ENCODE measurements around the gene SEM1. TPM values are rescaled to one million over a fixed set of nuclear protein-coding genes. Genes with fewer than 3 reads are reported as not detected.

The SEM1 gene
- total RNA-seq, 1 experiment from 2014 or later, result 73.3 TPM

DNA sequence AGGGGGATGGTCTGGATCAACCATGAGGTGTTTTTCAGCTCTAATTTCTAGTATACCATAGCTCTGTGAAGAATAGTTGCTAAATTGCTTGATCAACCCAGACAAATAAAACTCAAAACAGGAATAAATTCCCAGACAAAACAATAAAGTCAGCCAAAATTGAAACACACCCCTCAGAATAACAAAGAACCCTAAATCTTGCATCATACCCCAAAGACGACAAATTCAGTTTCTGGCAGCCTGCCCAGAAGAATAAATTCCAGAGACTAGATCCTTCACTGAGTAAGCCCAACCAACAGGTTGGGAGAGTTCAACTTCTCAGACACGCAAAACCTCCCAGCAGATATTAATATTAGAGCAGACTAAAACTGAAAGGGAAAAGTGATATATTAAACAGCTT, 11.2 kb upstream of the SEM1 start (continued):
- TF ChIP-seq, protein P1, sequence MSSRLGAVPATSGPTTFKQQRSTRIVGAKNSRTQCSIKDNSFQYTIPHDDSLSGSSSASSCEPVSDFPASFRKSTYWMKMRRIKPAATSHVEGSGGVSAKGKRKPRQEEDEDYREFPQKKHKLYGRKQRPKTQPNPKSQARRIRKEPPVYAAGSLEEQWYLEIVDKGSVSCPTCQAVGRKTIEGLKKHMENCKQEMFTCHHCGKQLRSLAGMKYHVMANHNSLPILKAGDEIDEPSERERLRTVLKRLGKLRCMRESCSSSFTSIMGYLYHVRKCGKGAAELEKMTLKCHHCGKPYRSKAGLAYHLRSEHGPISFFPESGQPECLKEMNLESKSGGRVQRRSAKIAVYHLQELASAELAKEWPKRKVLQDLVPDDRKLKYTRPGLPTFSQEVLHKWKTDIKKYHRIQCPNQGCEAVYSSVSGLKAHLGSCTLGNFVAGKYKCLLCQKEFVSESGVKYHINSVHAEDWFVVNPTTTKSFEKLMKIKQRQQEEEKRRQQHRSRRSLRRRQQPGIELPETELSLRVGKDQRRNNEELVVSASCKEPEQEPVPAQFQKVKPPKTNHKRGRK (CRISPR knock-in tag; IDR thresholded peaks at IDR 0.05; ENCODE audit: borderline replicate concordance), result no peak
- TF ChIP-seq JAZF1 (CRISPR knock-in tag; IDR thresholded peaks at IDR 0.05) (no peak), NFYB (CRISPR knock-in tag; conservative IDR thresholded peaks at IDR 0.05; ENCODE audit: low read depth) (no peak), ZNF317 (CRISPR knock-in tag; IDR thresholded peaks at IDR 0.05; ENCODE audit: borderline replicate concordance, low read depth) (no peak), FOXJ3 (CRISPR knock-in tag; IDR thresholded peaks at IDR 0.05; ENCODE audit: borderline replicate concordance) (no peak), CBFB (CRISPR knock-in tag; IDR thresholded peaks at IDR 0.05; ENCODE audit: low read depth) (no peak)

DNA sequence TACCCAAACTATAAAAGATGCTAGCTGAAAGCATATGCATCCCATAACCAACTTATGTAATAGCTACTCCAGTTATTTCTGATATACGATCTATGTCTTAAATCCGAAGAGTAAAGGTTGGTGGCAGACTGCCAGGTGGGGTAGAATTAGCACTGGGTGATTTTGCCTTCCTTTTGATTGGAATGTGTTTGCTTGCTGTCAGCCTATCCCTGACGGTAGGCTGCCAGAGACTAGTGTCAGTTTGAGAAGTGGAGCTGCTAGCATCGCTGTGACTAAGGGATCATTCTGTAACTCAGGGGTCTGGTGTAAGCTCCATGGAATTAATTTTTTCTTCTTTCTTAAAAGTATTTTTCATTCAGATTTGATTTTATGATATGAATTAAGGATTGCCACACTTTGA, 9.5 kb upstream of the SEM1 start:
- Mint-ChIP-seq H3K27me3 (ENCODE audit: low read depth) (peaks cover 8% of the 10 kb centered on the region), H3K27ac (no peak overlapping the region), H3K4me3 (no peak overlapping the region), H3K36me3 (peaks cover 2% of the 10 kb centered on the region), H3K4me1 (peaks cover 28% of the 10 kb centered on the region), H3K9me3 (peaks cover 23% of the 10 kb centered on the region)
- ChIA-PET POLR2A (no interaction called here), CTCF (interaction anchor here (0.9 kb wide), 1 partner anchor 109 kb away, joined by 3 read pairs; no protein-coding TSS in a partner anchor)
- TF ChIP-seq RORB (CRISPR knock-in tag; IDR thresholded peaks at IDR 0.05), result no peak
- TF ChIP-seq, protein P2, sequence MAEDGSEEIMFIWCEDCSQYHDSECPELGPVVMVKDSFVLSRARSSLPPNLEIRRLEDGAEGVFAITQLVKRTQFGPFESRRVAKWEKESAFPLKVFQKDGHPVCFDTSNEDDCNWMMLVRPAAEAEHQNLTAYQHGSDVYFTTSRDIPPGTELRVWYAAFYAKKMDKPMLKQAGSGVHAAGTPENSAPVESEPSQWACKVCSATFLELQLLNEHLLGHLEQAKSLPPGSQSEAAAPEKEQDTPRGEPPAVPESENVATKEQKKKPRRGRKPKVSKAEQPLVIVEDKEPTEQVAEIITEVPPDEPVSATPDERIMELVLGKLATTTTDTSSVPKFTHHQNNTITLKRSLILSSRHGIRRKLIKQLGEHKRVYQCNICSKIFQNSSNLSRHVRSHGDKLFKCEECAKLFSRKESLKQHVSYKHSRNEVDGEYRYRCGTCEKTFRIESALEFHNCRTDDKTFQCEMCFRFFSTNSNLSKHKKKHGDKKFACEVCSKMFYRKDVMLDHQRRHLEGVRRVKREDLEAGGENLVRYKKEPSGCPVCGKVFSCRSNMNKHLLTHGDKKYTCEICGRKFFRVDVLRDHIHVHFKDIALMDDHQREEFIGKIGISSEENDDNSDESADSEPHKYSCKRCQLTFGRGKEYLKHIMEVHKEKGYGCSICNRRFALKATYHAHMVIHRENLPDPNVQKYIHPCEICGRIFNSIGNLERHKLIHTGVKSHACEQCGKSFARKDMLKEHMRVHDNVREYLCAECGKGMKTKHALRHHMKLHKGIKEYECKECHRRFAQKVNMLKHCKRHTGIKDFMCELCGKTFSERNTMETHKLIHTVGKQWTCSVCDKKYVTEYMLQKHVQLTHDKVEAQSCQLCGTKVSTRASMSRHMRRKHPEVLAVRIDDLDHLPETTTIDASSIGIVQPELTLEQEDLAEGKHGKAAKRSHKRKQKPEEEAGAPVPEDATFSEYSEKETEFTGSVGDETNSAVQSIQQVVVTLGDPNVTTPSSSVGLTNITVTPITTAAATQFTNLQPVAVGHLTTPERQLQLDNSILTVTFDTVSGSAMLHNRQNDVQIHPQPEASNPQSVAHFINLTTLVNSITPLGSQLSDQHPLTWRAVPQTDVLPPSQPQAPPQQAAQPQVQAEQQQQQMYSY (CRISPR knock-in tag; IDR thresholded peaks at IDR 0.05), result no peak
- TF ChIP-seq ZNF121 (CRISPR knock-in tag; IDR thresholded peaks at IDR 0.05), result no peak
- TF ChIP-seq, protein P3, sequence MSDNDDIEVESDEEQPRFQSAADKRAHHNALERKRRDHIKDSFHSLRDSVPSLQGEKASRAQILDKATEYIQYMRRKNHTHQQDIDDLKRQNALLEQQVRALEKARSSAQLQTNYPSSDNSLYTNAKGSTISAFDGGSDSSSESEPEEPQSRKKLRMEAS (CRISPR knock-in tag; IDR thresholded peaks at IDR 0.05), result no peak
- TF ChIP-seq CBFB (CRISPR knock-in tag; IDR thresholded peaks at IDR 0.05; ENCODE audit: low read depth), result no peak
- TF ChIP-seq GRHL2 (CRISPR knock-in tag; IDR thresholded peaks at IDR 0.05; ENCODE audit: insufficient replicate concordance, severe bottlenecking), result no peak
- no peak for TF ChIP-seq SP1 (CRISPR knock-in tag; conservative IDR thresholded peaks at IDR 0.05)
- TF ChIP-seq, protein P4, sequence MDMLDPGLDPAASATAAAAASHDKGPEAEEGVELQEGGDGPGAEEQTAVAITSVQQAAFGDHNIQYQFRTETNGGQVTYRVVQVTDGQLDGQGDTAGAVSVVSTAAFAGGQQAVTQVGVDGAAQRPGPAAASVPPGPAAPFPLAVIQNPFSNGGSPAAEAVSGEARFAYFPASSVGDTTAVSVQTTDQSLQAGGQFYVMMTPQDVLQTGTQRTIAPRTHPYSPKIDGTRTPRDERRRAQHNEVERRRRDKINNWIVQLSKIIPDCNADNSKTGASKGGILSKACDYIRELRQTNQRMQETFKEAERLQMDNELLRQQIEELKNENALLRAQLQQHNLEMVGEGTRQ (CRISPR knock-in tag; IDR thresholded peaks at IDR 0.05), result no peak
- TF ChIP-seq, protein P5, sequence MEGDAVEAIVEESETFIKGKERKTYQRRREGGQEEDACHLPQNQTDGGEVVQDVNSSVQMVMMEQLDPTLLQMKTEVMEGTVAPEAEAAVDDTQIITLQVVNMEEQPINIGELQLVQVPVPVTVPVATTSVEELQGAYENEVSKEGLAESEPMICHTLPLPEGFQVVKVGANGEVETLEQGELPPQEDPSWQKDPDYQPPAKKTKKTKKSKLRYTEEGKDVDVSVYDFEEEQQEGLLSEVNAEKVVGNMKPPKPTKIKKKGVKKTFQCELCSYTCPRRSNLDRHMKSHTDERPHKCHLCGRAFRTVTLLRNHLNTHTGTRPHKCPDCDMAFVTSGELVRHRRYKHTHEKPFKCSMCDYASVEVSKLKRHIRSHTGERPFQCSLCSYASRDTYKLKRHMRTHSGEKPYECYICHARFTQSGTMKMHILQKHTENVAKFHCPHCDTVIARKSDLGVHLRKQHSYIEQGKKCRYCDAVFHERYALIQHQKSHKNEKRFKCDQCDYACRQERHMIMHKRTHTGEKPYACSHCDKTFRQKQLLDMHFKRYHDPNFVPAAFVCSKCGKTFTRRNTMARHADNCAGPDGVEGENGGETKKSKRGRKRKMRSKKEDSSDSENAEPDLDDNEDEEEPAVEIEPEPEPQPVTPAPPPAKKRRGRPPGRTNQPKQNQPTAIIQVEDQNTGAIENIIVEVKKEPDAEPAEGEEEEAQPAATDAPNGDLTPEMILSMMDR (IDR thresholded peaks at IDR 0.05), result no peak
- TF ChIP-seq, protein P6, sequence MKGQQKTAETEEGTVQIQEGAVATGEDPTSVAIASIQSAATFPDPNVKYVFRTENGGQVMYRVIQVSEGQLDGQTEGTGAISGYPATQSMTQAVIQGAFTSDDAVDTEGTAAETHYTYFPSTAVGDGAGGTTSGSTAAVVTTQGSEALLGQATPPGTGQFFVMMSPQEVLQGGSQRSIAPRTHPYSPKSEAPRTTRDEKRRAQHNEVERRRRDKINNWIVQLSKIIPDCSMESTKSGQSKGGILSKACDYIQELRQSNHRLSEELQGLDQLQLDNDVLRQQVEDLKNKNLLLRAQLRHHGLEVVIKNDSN (CRISPR knock-in tag; IDR thresholded peaks at IDR 0.05), result no peak
- TF ChIP-seq EMX1 (CRISPR knock-in tag; IDR thresholded peaks at IDR 0.05), result no peak
- TF ChIP-seq ELF4 (CRISPR knock-in tag; IDR thresholded peaks at IDR 0.05; ENCODE audit: low read depth), result no peak
- no peak for TF ChIP-seq FOXJ3 (CRISPR knock-in tag; IDR thresholded peaks at IDR 0.05; ENCODE audit: borderline replicate concordance)
- TF ChIP-seq MYBL2 (CRISPR knock-in tag; IDR thresholded peaks at IDR 0.05), result no peak
- no peak for TF ChIP-seq SMAD4 (CRISPR knock-in tag; IDR thresholded peaks at IDR 0.05)
- no peak for TF ChIP-seq TP53 (CRISPR knock-in tag; IDR thresholded peaks at IDR 0.05)
- TF ChIP-seq, protein P7, sequence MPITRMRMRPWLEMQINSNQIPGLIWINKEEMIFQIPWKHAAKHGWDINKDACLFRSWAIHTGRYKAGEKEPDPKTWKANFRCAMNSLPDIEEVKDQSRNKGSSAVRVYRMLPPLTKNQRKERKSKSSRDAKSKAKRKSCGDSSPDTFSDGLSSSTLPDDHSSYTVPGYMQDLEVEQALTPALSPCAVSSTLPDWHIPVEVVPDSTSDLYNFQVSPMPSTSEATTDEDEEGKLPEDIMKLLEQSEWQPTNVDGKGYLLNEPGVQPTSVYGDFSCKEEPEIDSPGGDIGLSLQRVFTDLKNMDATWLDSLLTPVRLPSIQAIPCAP (CRISPR knock-in tag; IDR thresholded peaks at IDR 0.05), result no peak
- no peak for TF ChIP-seq ZBTB21 (CRISPR knock-in tag; IDR thresholded peaks at IDR 0.05; ENCODE audit: borderline replicate concordance)
- TF ChIP-seq, protein P8, sequence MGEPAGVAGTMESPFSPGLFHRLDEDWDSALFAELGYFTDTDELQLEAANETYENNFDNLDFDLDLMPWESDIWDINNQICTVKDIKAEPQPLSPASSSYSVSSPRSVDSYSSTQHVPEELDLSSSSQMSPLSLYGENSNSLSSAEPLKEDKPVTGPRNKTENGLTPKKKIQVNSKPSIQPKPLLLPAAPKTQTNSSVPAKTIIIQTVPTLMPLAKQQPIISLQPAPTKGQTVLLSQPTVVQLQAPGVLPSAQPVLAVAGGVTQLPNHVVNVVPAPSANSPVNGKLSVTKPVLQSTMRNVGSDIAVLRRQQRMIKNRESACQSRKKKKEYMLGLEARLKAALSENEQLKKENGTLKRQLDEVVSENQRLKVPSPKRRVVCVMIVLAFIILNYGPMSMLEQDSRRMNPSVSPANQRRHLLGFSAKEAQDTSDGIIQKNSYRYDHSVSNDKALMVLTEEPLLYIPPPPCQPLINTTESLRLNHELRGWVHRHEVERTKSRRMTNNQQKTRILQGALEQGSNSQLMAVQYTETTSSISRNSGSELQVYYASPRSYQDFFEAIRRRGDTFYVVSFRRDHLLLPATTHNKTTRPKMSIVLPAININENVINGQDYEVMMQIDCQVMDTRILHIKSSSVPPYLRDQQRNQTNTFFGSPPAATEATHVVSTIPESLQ (CRISPR knock-in tag; IDR thresholded peaks at IDR 0.05), result no peak
- no peak for DNase-seq (ENCODE audit: low spot score)
- peak; percentile 88 for ATAC-seq

Data from WTC11 (cell line).